NCI-H748 treated with DMSO at 0.1 percent for 48 hours (cell line): ENCODE results near the gene CRTC1.

ENCODE experiments used
- DNase-seq: peaks from one replicate; lab custom pipeline; 2025; lab: John Stamatoyannopoulos, UW

Gene CRTC1

GRCh38 chr19:18700501-18701249 lies 17.2 kb downstream of the CRTC1 start:
- peak; percentile 57 for DNase-seq

GRCh38 chr19:18701250-18701608 lies 17.7 kb downstream of the CRTC1 start:
- DNase-seq = no peak

GRCh38 chr19:18704054-18704453 lies 20.6 kb downstream of the CRTC1 start:
- DNase-seq = no peak

GRCh38 chr19:18704971-18705370 lies 21.5 kb downstream of the CRTC1 start:
- no peak for DNase-seq

- DNase-seq = no peak
Observed at GRCh38 chr19:18708452-18709231, 25.2 kb downstream of the CRTC1 start.

- no peak for DNase-seq
Observed at GRCh38 chr19:18709546-18709945, 26.1 kb downstream of the CRTC1 start.

- no peak for DNase-seq
Observed at GRCh38 chr19:18710186-18710585, 26.7 kb downstream of the CRTC1 start.

GRCh38 chr19:18710996-18711751 lies 27.7 kb downstream of the CRTC1 start:
- no peak for DNase-seq

GRCh38 chr19:18711893-18712292 lies 28.4 kb downstream of the CRTC1 start:
- no peak for DNase-seq

- no peak for DNase-seq
Observed at GRCh38 chr19:18712981-18713380, 29.5 kb downstream of the CRTC1 start.

GRCh38 chr19:18713550-18714117 lies 30.2 kb downstream of the CRTC1 start:
- no peak for DNase-seq

GRCh38 chr19:18715416-18715815 lies 31.9 kb downstream of the CRTC1 start:
- DNase-seq = no peak

GRCh38 chr19:18716857-18717256 lies 33.4 kb downstream of the CRTC1 start:
- DNase-seq = no peak

- DNase-seq = no peak
Observed at GRCh38 chr19:18717601-18718000, 34.1 kb downstream of the CRTC1 start.

GRCh38 chr19:18718015-18718526 lies 34.6 kb downstream of the CRTC1 start:
- DNase-seq = no peak

- DNase-seq = no peak
Observed at GRCh38 chr19:18718846-18719458, 35.5 kb downstream of the CRTC1 start.

- no peak for DNase-seq
Observed at GRCh38 chr19:18719541-18719940, 36.1 kb downstream of the CRTC1 start.

GRCh38 chr19:18723871-18724377 lies 40.4 kb downstream of the CRTC1 start:
- no peak for DNase-seq

GRCh38 chr19:18725841-18726770 lies 42.6 kb downstream of the CRTC1 start:
- DNase-seq = no peak

GRCh38 chr19:18726846-18727245 lies 43.4 kb downstream of the CRTC1 start:
- no peak for DNase-seq
